ENCODE measurements around the gene SLC46A1. TPM values are rescaled to one million over a fixed set of nuclear protein-coding genes. Genes with fewer than 3 reads are reported as not detected.
A peak's percentile ranks its signal among the peaks of the same experiment; 100 is the strongest.

SLC46A1 gene
- total and polyA plus RNA-seq, 2 of the 13 experiments (the other 11 are each of a cell fraction or from before 2014, with no cell fraction given): 19.6 to 22.6 TPM

DNA sequence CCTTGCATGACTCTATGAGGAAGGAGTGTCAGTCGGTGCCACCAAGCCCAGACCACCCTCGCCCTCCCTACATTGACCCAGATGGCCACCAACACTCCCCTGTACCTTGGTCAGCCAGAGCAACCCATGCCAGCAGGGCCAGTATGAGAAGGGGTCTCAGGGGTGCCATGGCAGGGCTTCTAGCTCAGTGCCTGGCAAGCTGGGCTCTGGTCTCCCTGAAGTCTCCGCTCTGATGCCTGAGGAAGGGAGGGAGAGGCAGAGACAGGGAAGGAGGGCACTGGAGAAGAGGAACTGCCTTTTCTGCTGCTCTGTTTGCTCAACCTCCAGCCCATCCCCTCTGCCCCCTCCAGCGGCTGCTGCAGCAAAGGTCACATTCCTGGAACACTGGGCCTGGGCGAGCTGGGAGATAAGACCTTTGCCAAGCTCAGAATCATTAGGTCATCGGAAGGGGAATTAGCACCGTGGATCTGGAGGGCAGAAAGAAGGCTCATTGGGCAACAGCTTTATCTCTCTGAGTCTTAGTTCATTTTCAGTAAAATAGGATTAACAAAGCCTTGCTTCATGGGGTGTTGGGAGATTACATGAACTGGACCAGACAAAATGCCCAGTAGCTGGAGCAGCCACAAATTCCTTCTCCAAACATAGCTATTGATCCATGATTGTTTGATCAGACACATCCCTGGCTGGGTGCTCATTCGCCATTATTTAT is 35.8 kb downstream of the SLC46A1 start, which contains the start of gene VTN (continued):
- TF ChIP-seq, protein P1, sequence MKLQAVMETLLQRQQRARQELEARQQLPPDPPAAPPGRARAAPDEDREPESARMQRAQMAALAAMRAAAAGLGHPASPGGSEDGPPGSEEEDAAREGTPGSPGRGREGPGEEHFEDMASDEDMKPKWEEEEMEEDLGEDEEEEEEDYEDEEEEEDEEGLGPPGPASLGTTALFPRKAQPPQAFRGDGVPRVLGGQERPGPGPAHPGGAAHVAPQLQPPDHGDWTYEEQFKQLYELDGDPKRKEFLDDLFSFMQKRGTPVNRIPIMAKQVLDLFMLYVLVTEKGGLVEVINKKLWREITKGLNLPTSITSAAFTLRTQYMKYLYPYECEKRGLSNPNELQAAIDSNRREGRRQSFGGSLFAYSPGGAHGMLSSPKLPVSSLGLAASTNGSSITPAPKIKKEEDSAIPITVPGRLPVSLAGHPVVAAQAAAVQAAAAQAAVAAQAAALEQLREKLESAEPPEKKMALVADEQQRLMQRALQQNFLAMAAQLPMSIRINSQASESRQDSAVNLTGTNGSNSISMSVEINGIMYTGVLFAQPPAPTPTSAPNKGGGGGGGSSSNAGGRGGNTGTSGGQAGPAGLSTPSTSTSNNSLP (IDR thresholded peaks at IDR 0.05; ENCODE audit: low read depth, low read length): peak; percentile 93
- TF ChIP-seq ZNF703 (CRISPR knock-in tag; IDR thresholded peaks at IDR 0.05; ENCODE audit: borderline replicate concordance) (no peak; the same call in 1 of the 2 replicates), GATAD2A (CRISPR knock-in tag; IDR thresholded peaks at IDR 0.05) (peak; percentile 98), SIN3B (IDR thresholded peaks at IDR 0.05; ENCODE audit: low read length) (no peak), JUNB (CRISPR knock-in tag; IDR thresholded peaks at IDR 0.05; ENCODE audit: borderline replicate concordance) (no peak; the same call in 1 of the 2 replicates), KAT8 (CRISPR knock-in tag; IDR thresholded peaks at IDR 0.05) (peak; percentile 74), ZNF33B (CRISPR knock-in tag; IDR thresholded peaks at IDR 0.05) (peak; percentile 71; the same call in 1 of the 2 replicates), ETV5 (CRISPR knock-in tag; IDR thresholded peaks at IDR 0.05; ENCODE audit: borderline replicate concordance) (peak; percentile 87), AKAP8 (CRISPR knock-in tag; IDR thresholded peaks at IDR 0.05) (0 out of 2 replicates have a peak, but pooled peaks have one; percentile 19), ZFP90 (CRISPR knock-in tag; IDR thresholded peaks at IDR 0.05; ENCODE audit: borderline replicate concordance) (peak; percentile 90; the same call in 1 of the 2 replicates), ZNF570 (CRISPR knock-in tag; IDR thresholded peaks at IDR 0.05; ENCODE audit: borderline replicate concordance) (no peak), ISX (CRISPR knock-in tag; conservative IDR thresholded peaks at IDR 0.05) (no peak), NONO (IDR thresholded peaks at IDR 0.05) (no peak), NONO (CRISPR knock-in tag; conservative IDR thresholded peaks at IDR 0.05) (peak; percentile 94), ZNF501 (CRISPR knock-in tag; IDR thresholded peaks at IDR 0.05) (peak; percentile 46), FOXA3 (CRISPR knock-in tag; IDR thresholded peaks at IDR 0.05) (peak; percentile 78)
- TF ChIP-seq, protein P2, sequence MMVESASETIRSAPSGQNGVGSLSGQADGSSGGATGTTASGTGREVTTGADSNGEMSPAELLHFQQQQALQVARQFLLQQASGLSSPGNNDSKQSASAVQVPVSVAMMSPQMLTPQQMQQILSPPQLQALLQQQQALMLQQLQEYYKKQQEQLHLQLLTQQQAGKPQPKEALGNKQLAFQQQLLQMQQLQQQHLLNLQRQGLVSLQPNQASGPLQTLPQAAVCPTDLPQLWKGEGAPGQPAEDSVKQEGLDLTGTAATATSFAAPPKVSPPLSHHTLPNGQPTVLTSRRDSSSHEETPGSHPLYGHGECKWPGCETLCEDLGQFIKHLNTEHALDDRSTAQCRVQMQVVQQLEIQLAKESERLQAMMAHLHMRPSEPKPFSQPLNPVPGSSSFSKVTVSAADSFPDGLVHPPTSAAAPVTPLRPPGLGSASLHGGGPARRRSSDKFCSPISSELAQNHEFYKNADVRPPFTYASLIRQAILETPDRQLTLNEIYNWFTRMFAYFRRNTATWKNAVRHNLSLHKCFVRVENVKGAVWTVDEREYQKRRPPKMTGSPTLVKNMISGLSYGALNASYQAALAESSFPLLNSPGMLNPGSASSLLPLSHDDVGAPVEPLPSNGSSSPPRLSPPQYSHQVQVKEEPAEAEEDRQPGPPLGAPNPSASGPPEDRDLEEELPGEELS (CRISPR knock-in tag; IDR thresholded peaks at IDR 0.05): peak; percentile 89
- TF ChIP-seq, protein P3, sequence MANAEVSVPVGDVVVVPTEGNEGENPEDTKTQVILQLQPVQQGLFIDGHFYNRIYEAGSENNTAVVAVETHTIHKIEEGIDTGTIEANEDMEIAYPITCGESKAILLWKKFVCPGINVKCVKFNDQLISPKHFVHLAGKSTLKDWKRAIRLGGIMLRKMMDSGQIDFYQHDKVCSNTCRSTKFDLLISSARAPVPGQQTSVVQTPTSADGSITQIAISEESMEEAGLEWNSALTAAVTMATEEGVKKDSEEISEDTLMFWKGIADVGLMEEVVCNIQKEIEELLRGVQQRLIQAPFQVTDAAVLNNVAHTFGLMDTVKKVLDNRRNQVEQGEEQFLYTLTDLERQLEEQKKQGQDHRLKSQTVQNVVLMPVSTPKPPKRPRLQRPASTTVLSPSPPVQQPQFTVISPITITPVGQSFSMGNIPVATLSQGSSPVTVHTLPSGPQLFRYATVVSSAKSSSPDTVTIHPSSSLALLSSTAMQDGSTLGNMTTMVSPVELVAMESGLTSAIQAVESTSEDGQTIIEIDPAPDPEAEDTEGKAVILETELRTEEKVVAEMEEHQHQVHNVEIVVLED (CRISPR knock-in tag; IDR thresholded peaks at IDR 0.05; ENCODE audit: borderline replicate concordance): peak; percentile 34; the same call in 1 of the 2 replicates
- TF ChIP-seq, protein P4, sequence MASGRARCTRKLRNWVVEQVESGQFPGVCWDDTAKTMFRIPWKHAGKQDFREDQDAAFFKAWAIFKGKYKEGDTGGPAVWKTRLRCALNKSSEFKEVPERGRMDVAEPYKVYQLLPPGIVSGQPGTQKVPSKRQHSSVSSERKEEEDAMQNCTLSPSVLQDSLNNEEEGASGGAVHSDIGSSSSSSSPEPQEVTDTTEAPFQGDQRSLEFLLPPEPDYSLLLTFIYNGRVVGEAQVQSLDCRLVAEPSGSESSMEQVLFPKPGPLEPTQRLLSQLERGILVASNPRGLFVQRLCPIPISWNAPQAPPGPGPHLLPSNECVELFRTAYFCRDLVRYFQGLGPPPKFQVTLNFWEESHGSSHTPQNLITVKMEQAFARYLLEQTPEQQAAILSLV (CRISPR knock-in tag; IDR thresholded peaks at IDR 0.05; ENCODE audit: borderline replicate concordance): peak; percentile 39; the same call in 1 of the 2 replicates
- TF ChIP-seq, protein P5, sequence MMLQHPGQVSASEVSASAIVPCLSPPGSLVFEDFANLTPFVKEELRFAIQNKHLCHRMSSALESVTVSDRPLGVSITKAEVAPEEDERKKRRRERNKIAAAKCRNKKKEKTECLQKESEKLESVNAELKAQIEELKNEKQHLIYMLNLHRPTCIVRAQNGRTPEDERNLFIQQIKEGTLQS (CRISPR knock-in tag; IDR thresholded peaks at IDR 0.05): peak; percentile 58; the same call in 1 of the 2 replicates
- TF ChIP-seq, protein P6, sequence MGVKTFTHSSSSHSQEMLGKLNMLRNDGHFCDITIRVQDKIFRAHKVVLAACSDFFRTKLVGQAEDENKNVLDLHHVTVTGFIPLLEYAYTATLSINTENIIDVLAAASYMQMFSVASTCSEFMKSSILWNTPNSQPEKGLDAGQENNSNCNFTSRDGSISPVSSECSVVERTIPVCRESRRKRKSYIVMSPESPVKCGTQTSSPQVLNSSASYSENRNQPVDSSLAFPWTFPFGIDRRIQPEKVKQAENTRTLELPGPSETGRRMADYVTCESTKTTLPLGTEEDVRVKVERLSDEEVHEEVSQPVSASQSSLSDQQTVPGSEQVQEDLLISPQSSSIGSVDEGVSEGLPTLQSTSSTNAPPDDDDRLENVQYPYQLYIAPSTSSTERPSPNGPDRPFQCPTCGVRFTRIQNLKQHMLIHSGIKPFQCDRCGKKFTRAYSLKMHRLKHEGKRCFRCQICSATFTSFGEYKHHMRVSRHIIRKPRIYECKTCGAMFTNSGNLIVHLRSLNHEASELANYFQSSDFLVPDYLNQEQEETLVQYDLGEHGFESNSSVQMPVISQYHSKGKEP (CRISPR knock-in tag; IDR thresholded peaks at IDR 0.05): peak; percentile 42; the same call in 1 of the 2 replicates
